K562 (cell line): ENCODE measurements around the gene CYBRD1. TPM values are rescaled to one million over a fixed set of nuclear protein-coding genes. Genes with fewer than 3 reads are reported as not detected.

Experiments
- ATAC-seq: fragments of 200-7000 bp; cut with Tn5 transposase; 3 replicates; pipeline ENCODE4 v1.9.1; 2020; ENCODE audit warnings: moderate library complexity
- BruUV-seq: library from RNA; stranded (reverse); fragments of 400-500 nt; replicated peaks from 2 replicates; lab custom pipeline; 2021; lab: Mats Ljungman, UMichigan
- CTCF ChIA-PET: fragments of 300-600 bp; formaldehyde crosslinking; extraction: SDS; loops from one replicate; lab custom pipeline; 2021; ENCODE audit warnings: low intra/inter-chr PET ratio; lab: Yijun Ruan, JAX
- POLR2A ChIA-PET: fragments of 300-600, 350-650 bp; sonication (Branson Sonifier 250); formaldehyde crosslinking; extraction: SDS; loops from one replicate; lab custom pipeline; 2021; ENCODE audit warnings: antibody characterized with exemption, inconsistent platforms; lab: Yijun Ruan, JAX
- DNase-seq, 4 experiments: peaks; one replicate each; pipeline versions ENCODE4 v3.0.0 to v3.0.0-alpha.2; 2011 to 2018; ENCODE audit warnings: low spot score in 3 of 4, mixed read lengths in 3 of 4; ENCODE audit errors: extremely low read depth in 1 of 4
- FAIRE-seq: peaks from 2 replicates; lab custom pipeline; 2011; peaks lifted over from hg19 to GRCh38; lab: Jason Lieb, UNC
- H2AFZ ChIP-seq: 2 replicates; pipeline ENCODE4 v1.6.0; 2011; ENCODE audit warnings: low read depth, low read length, control low read depth, inconsistent platforms
- H3K27ac ChIP-seq: fragments of 200-600 bp; 3 replicates; pipeline ENCODE4 v1.8.0; 2011; ENCODE audit warnings: low read depth, mild to moderate bottlenecking, control low read depth, inconsistent platforms, low read length, moderate library complexity, mixed read lengths; ENCODE audit errors: extremely low read depth
- H3K27me3 ChIP-seq, 2 experiments: fragments of 300-600 bp in 1 of 2; 2 replicates in 1 of 2; 3 replicates in 1 of 2; pipeline versions ENCODE4 v1.6.0 to v1.8.0; 2011; ENCODE audit warnings: inconsistent platforms in 2 of 2, low read length in 2 of 2, mild to moderate bottlenecking in 1 of 2, mixed read lengths in 1 of 2, moderate library complexity in 1 of 2; ENCODE audit not compliant: control insufficient read depth in 2 of 2, insufficient read depth in 2 of 2
- H3K36me3 ChIP-seq: fragments of 300-600 bp; 3 replicates; pipeline ENCODE4 v1.8.0; 2011; ENCODE audit warnings: mild to moderate bottlenecking, low read length, inconsistent platforms; ENCODE audit not compliant: control insufficient read depth, insufficient read depth
- H3K4me1 ChIP-seq, 2 experiments: fragments of 200-600 bp in 1 of 2; replicated peaks in 1 of 2; 2 replicates in 1 of 2; 3 replicates in 1 of 2; pipeline versions ENCODE4 v1.5.1 to v1.8.0; 2011; ENCODE audit warnings: inconsistent platforms in 2 of 2, low read length in 2 of 2, mild to moderate bottlenecking in 1 of 2, mixed read lengths in 1 of 2, moderate library complexity in 1 of 2; ENCODE audit not compliant: control insufficient read depth in 2 of 2, insufficient read depth in 2 of 2
- H3K4me2 ChIP-seq: 2 replicates; pipeline ENCODE4 v1.6.1; 2011; ENCODE audit warnings: low read length, control low read depth, inconsistent platforms, mixed read lengths; ENCODE audit not compliant: insufficient read depth
- H3K4me3 ChIP-seq: fragments of 200-600 bp; sonication (generic), shearing (Covaris generic); 2 replicates; pipeline ENCODE4 v1.5.1; 2016; ENCODE audit warnings: control low read depth, inconsistent platforms
- H3K79me2 ChIP-seq: fragments of 200-600 bp; 3 replicates; pipeline ENCODE4 v1.8.0; 2011; ENCODE audit warnings: low read length, inconsistent platforms; ENCODE audit not compliant: control insufficient read depth, insufficient read depth
- H3K9ac ChIP-seq, 2 experiments: 2 replicates each; pipeline versions ENCODE4 v1.6.0 to v1.6.1; 2011; ENCODE audit warnings: low read depth in 2 of 2, low read length in 2 of 2, control low read depth in 1 of 2, inconsistent platforms in 1 of 2, mild to moderate bottlenecking in 1 of 2, mixed read lengths in 1 of 2; ENCODE audit not compliant: insufficient read depth in 1 of 2
- H3K9me1 ChIP-seq: one replicate; pipeline ENCODE4 v1.6.0; 2011; ENCODE audit warnings: inconsistent platforms, mild to moderate bottlenecking, low read length, moderate library complexity; ENCODE audit not compliant: control insufficient read depth, insufficient read depth
- H3K9me3 ChIP-seq: replicated peaks from 2 replicates; pipeline ENCODE4 v1.5.1; 2011; ENCODE audit warnings: low read depth, low read length, inconsistent platforms; ENCODE audit not compliant: control insufficient read depth, insufficient read depth
- H4K20me1 ChIP-seq: replicated peaks from 2 replicates; pipeline ENCODE4 v1.6.1; 2011; ENCODE audit warnings: low read length, inconsistent platforms, mixed read lengths; ENCODE audit not compliant: control insufficient read depth, insufficient read depth
- CEBPB ChIP-seq: fragments of 450-650 bp; IDR thresholded peaks from 2 replicates; pipeline ENCODE4 v1.6.1; 2016; ENCODE audit warnings: missing genetic modification characterization, missing compliant biosample characterization
- CEBPG ChIP-seq, 3 experiments: fragments of 200-800 bp in 1 of 3; sonication (Bioruptor generic) in 1 of 3; sonication (generic) in 1 of 3; formaldehyde crosslinking in 1 of 3; IDR thresholded peaks in 2 of 3; conservative IDR thresholded peaks in 1 of 3; 2 replicates each; pipeline versions ENCODE4 v1.6.1 to v1.8.0; 2016 to 2022; ENCODE audit warnings: missing compliant biosample characterization in 2 of 3, missing genetic modification characterization in 2 of 3, mild to moderate bottlenecking in 1 of 3, missing genetic modification reagents in 1 of 3
- WGBS: fragments of 100-300 bp; shearing (Covaris generic); methylation state at CpG from one replicate; pipeline ENCODE4 v1.1.6; 2016; ENCODE audit warnings: low coverage, mixed read lengths; ENCODE audit not compliant: insufficient coverage; ENCODE audit errors: missing lambda C conversion rate; 5-methylcytosine and 5-hydroxymethylcytosine counted together
- in situ Hi-C: fragments of 300-500 bp; cut with MboI; formaldehyde crosslinking; loops from 4 replicates; pipeline ENCODE4 v1.15.0; 2018; ENCODE audit warnings: inconsistent platforms, mixed read lengths
- intact Hi-C: fragments of 100-400 bp; cut with micrococcal nuclease; formaldehyde crosslinking; loops from 2 replicates; pipeline ENCODE4 v1.14.2; 2022
- polyA plus RNA-seq, 8 experiments: library from polyadenylated mRNA; depleted of rRNA in 4 of 8; stranded (reverse) in 5 of 8; unstranded in 3 of 8; fragments of >200 nt; fragmentation: Nextera tagmentation in 2 of 8; fragmentation: Illumina TruSeq in 1 of 8; extraction: Ambion mirVana in 2 of 8; extraction: Trizol in 1 of 8; gene quantifications; 2 replicates each; pipeline versions ENCODE4 v1.2.1 to v1.2.3, GENCODE V29; 2011 to 2014; ENCODE audit warnings: inconsistent platforms in 1 of 8, missing spikeins in 1 of 8
- total RNA-seq, 7 experiments: library from RNA; depleted of rRNA in 6 of 7; stranded (reverse); fragments of >200 nt in 6 of 7; fragmentation: Illumina TruSeq in 2 of 7; extraction: Trizol in 2 of 7; gene quantifications; 2 replicates each; pipeline versions ENCODE4 v1.2.1 to v1.2.3, GENCODE V29; 2011 to 2021; ENCODE audit warnings: low replicate concordance in 1 of 7
- TF ChIP-seq, protein P1 (sequence below): sonication (generic); formaldehyde crosslinking; IDR thresholded peaks from 2 replicates; pipeline ENCODE4 v1.8.0; 2022; ENCODE audit warnings: mild to moderate bottlenecking, missing genetic modification reagents

The CYBRD1 gene
- total and polyA plus RNA-seq, 9 of the 15 experiments (the other 6 are each of a cell fraction or from before 2014, with no cell fraction given), result 9.6 to 22.4 (median 15.6) TPM

DNA sequence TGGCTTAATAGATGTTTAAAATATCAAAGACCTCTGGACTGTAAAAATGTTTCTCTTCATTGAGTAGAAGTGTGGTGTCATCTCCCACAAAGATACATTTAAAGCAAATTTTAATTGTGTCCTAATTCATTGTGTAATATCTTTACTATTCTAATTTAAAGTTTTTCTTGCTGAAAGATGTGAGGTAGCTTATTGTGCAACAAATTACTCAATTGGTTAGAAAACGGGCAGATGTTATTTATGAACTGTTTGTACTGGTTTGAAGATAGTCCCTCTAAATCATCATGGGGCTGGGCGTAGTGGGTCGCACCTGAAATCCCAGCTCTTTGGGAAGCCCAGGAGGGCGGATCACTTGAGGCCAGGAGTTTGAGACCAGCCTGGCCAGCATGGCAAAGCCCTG lies 65.3 kb downstream of the CYBRD1 start:
- 6% methylated on average over 4 of the region's 4 CpGs for WGBS
- DNase-seq, result no peak
- H3K9ac ChIP-seq, result no peak overlapping the region
- POLR2A ChIA-PET, result interaction anchor here (0.7 to 1.8 kb wide), 3 partner anchors 14 to 853 kb away, joined by 3 to 7 read pairs (median 3); no protein-coding TSS in a partner anchor
- no peaks in the 10 kb centered on the region for H3K79me2 ChIP-seq
- no TSS peak for BruUV-seq
- no peaks in the 10 kb centered on the region for H3K9me1 ChIP-seq
- no peak overlapping the region for H3K4me2 ChIP-seq
- no peak overlapping the region for H3K27ac ChIP-seq
- no peaks in the 10 kb centered on the region for H3K9me3 ChIP-seq
- CTCF ChIA-PET, result no interaction called here
- no peaks in the 10 kb centered on the region for H4K20me1 ChIP-seq
- no peak for ATAC-seq
- H3K27me3 ChIP-seq, result peaks cover 5 to 10% of the 10 kb centered on the region in 2 experiments; a peak in 4 of 5 replicates
- intact Hi-C loops, result no loop called here
- H3K4me3 ChIP-seq, result no peak overlapping the region
- H3K4me1 ChIP-seq, result no peaks in the 10 kb centered on the region
- H3K36me3 ChIP-seq, result no peaks in the 10 kb centered on the region
- in situ Hi-C loops, result loop anchor here (5.0 to 25.0 kb wide), 2 partner anchors 520 to 875 kb away; no protein-coding TSS in a partner anchor
- TF ChIP-seq, protein P1, sequence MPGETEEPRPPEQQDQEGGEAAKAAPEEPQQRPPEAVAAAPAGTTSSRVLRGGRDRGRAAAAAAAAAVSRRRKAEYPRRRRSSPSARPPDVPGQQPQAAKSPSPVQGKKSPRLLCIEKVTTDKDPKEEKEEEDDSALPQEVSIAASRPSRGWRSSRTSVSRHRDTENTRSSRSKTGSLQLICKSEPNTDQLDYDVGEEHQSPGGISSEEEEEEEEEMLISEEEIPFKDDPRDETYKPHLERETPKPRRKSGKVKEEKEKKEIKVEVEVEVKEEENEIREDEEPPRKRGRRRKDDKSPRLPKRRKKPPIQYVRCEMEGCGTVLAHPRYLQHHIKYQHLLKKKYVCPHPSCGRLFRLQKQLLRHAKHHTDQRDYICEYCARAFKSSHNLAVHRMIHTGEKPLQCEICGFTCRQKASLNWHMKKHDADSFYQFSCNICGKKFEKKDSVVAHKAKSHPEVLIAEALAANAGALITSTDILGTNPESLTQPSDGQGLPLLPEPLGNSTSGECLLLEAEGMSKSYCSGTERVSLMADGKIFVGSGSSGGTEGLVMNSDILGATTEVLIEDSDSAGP, result no peak
- peak; percentile 74 for TF ChIP-seq CEBPB
- no peak for TF ChIP-seq CEBPG (CRISPR knock-in tag; IDR thresholded peaks at IDR 0.05)
- TF ChIP-seq CEBPG (tag; conservative IDR thresholded peaks at IDR 0.05 in 1 of 2, IDR thresholded peaks at IDR 0.05 in 1 of 2), result peak; percentile 40 to 67; a peak in 2 of 4 replicates
- no peak for FAIRE-seq
- no peak overlapping the region for H2AFZ ChIP-seq
